ENCODE measurements around the gene ARMC3. TPM values are rescaled to one million over a fixed set of nuclear protein-coding genes. Genes with fewer than 3 reads are reported as not detected.

Gene ARMC3
- polyA plus RNA-seq, 3 donors, result not detected

DNA sequence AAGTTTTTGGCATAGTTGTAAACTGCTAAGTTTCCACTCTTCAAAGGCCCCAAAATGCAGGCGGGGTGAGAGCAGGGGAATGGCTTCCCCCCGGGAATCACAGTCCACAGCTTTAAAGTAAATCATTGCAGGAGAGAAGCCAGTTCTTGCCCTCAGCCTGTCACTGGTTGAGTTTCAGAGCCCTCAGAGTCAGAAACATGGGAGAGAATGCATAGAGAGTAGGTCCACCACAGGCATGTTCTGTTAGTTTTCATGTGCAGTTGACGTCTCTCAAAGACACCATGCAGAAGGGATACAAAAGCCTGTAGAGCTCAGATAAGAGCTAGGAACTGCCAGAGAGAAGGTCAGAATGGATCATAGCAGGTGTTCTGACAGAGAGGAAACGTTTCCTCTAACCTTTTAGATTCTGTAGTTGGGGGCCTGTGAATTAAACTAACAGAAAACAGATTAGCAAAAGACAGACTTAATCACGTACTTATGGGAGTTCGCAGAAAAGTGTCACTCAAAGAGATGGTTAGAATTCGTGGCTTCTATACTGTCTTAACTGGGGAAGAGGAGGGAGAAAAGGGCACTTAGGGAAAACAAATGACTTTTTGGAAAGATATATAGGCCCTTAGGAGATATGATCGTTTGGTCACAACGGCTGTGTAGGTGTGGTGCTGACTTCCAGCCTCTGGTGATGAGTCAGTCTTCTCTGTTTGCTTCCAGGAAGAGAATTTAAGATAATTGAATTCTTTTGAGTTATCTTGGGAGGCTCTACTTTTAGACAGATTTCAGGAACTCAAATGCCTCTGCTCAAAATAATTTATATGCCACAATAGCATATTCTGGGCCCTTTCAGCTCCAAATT, 119.6 kb downstream of the ARMC3 start:
- no peak overlapping the region for H3K4me3 ChIP-seq (replicated peaks in 1 of 3; ENCODE audit: low read depth in 2 of 3, low read length in 3 of 3)

DNA sequence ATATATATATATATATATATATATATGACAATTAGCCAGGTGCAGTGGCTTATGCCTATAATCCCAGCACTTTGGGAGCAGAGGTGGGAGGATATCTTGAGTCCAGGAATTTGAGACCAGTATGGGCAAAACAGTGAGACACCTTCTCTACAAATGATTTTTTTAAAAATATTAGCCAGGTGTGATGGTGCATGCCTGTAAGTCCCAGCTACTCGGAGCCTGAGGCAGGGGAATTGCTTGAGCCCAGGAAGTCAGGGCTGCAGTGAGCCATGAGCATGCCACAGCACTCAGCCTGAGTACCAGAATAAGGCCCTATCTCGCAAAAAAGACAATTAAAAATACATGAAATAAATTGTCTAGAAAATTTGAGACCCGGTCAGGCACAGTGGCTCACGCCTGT, 120.3 kb downstream of the ARMC3 start:
- peaks cover 2 to 7% (median 2%) of the 10 kb centered on the region in 3 donors for H3K27me3 Mint-ChIP-seq (ENCODE audit: low read depth in 3 of 3)
- WGBS (ENCODE audit: insufficient coverage), result 100% methylated on average over 3 of the region's 4 CpGs
- Histone ChIP-seq H3K27me3 (ENCODE audit: control insufficient read depth in 2 of 2, insufficient read depth in 2 of 2, low read length in 2 of 2) (no peaks in the 10 kb centered on the region), H3K4me3 (replicated peaks in 1 of 3; ENCODE audit: low read depth in 2 of 3, low read length in 3 of 3) (no peak overlapping the region), H3K4me1 (ENCODE audit: control insufficient read depth in 1 of 2, insufficient read depth in 2 of 2, low read length in 2 of 2) (no peaks in the 10 kb centered on the region), H3K36me3 (replicated peaks in 1 of 2; ENCODE audit: control insufficient read depth in 1 of 2, insufficient read depth in 2 of 2, low read length in 2 of 2) (no peaks in the 10 kb centered on the region), H4K20me1 (ENCODE audit: insufficient read depth, low read length) (no peaks in the 10 kb centered on the region), H3K27ac (ENCODE audit: low read depth in 1 of 2, low read length in 2 of 2) (no peak overlapping the region), H3K4me2 (replicated peaks; ENCODE audit: extremely low read depth, low read length, poor library complexity, severe bottlenecking) (no peak overlapping the region), H3K9ac (ENCODE audit: insufficient read depth, low read length, poor library complexity, severe bottlenecking) (no peak overlapping the region), H3K9me3 (replicated peaks in 1 of 2; ENCODE audit: control insufficient read depth in 1 of 2, insufficient read depth in 1 of 2, low read length in 2 of 2) (no peaks in the 10 kb centered on the region), H3K79me2 (ENCODE audit: insufficient read depth, low read length) (no peaks in the 10 kb centered on the region), H2AFZ (ENCODE audit: insufficient read depth, low read depth, low read length, poor library complexity, severe bottlenecking) (no peak overlapping the region)
- intact Hi-C loops (cut with micrococcal nuclease), result no loop called here
- TF ChIP-seq, protein P1, sequence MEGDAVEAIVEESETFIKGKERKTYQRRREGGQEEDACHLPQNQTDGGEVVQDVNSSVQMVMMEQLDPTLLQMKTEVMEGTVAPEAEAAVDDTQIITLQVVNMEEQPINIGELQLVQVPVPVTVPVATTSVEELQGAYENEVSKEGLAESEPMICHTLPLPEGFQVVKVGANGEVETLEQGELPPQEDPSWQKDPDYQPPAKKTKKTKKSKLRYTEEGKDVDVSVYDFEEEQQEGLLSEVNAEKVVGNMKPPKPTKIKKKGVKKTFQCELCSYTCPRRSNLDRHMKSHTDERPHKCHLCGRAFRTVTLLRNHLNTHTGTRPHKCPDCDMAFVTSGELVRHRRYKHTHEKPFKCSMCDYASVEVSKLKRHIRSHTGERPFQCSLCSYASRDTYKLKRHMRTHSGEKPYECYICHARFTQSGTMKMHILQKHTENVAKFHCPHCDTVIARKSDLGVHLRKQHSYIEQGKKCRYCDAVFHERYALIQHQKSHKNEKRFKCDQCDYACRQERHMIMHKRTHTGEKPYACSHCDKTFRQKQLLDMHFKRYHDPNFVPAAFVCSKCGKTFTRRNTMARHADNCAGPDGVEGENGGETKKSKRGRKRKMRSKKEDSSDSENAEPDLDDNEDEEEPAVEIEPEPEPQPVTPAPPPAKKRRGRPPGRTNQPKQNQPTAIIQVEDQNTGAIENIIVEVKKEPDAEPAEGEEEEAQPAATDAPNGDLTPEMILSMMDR (IDR thresholded peaks at IDR 0.05), result no peak
- peaks cover 8% of the 10 kb centered on the region for H3K4me1 Mint-ChIP-seq
- peaks cover 0 to 4% (median 0%) of the 10 kb centered on the region in 7 donors for H3K9me3 Mint-ChIP-seq
- no peak overlapping the region for H3K27ac Mint-ChIP-seq
- H3K36me3 Mint-ChIP-seq, result no peaks in the 10 kb centered on the region
- no peak for DNase-seq
- no peak overlapping the region for H3K4me3 Mint-ChIP-seq

More for the DNA sequence above, 119.6 kb downstream of the ARMC3 start:
- Mint-ChIP-seq H3K4me3 (no peak overlapping the region), H3K36me3 (no peaks in the 10 kb centered on the region), H3K27ac (no peak overlapping the region), H3K4me1 (peaks cover under 1% of the 10 kb centered on the region), H3K27me3 (ENCODE audit: low read depth in 3 of 3) (peaks cover 2 to 7% (median 2%) of the 10 kb centered on the region in 3 donors), H3K9me3 (peaks cover 0 to 11% (median 0%) of the 10 kb centered on the region in 7 donors)
- Histone ChIP-seq H3K36me3 (replicated peaks in 1 of 2; ENCODE audit: control insufficient read depth in 1 of 2, insufficient read depth in 2 of 2, low read length in 2 of 2) (no peaks in the 10 kb centered on the region), H3K4me2 (replicated peaks; ENCODE audit: extremely low read depth, low read length, poor library complexity, severe bottlenecking) (no peak overlapping the region), H2AFZ (ENCODE audit: insufficient read depth, low read depth, low read length, poor library complexity, severe bottlenecking) (no peak overlapping the region), H4K20me1 (ENCODE audit: insufficient read depth, low read length) (no peaks in the 10 kb centered on the region), H3K27me3 (ENCODE audit: control insufficient read depth in 2 of 2, insufficient read depth in 2 of 2, low read length in 2 of 2) (no peaks in the 10 kb centered on the region), H3K9ac (ENCODE audit: insufficient read depth, low read length, poor library complexity, severe bottlenecking) (no peak overlapping the region), H3K79me2 (ENCODE audit: insufficient read depth, low read length) (no peaks in the 10 kb centered on the region), H3K9me3 (replicated peaks in 1 of 2; ENCODE audit: control insufficient read depth in 1 of 2, insufficient read depth in 1 of 2, low read length in 2 of 2) (no peaks in the 10 kb centered on the region), H3K4me1 (ENCODE audit: control insufficient read depth in 1 of 2, insufficient read depth in 2 of 2, low read length in 2 of 2) (no peaks in the 10 kb centered on the region), H3K27ac (ENCODE audit: low read depth in 1 of 2, low read length in 2 of 2) (no peak overlapping the region)
- intact Hi-C loops (cut with micrococcal nuclease), result no loop called here
- TF ChIP-seq, protein P1 (IDR thresholded peaks at IDR 0.05), result no peak
- 87% methylated on average over 5 of the region's 9 CpGs for WGBS (ENCODE audit: insufficient coverage)
- DNase-seq, result no peak
